Measurements from ENCODE around the gene LLGL2. TPM values are rescaled to one million over a fixed set of nuclear protein-coding genes. Genes with fewer than 3 reads are reported as not detected.

Gene LLGL2
- total RNA-seq, 6 experiments from 2014 or later, result 0.14 to 0.55 (median 0.46) TPM

GRCh38 chr17:75540923-75541503 is 15.5 kb downstream of the LLGL2 start:
- no peak for TF ChIP-seq CTCF (IDR thresholded peaks at IDR 0.05)
- no peak overlapping the region for H3K27ac Mint-ChIP-seq
- H3K27me3 Mint-ChIP-seq (ENCODE audit: insufficient read depth), result peaks cover 46% of the 10 kb centered on the region
- no peaks in the 10 kb centered on the region for H3K9me3 Mint-ChIP-seq
- H3K4me3 Mint-ChIP-seq, result no peak overlapping the region
- H3K4me1 Mint-ChIP-seq (ENCODE audit: low read depth), result no peaks in the 10 kb centered on the region
- H3K36me3 Mint-ChIP-seq (ENCODE audit: low read depth), result no peaks in the 10 kb centered on the region
- no peak for DNase-seq

- Mint-ChIP-seq H3K4me3 (no peak overlapping the region), H3K4me1 (ENCODE audit: low read depth) (no peaks in the 10 kb centered on the region), H3K36me3 (ENCODE audit: low read depth) (no peaks in the 10 kb centered on the region), H3K9me3 (no peaks in the 10 kb centered on the region), H3K27ac (no peak overlapping the region), H3K27me3 (ENCODE audit: insufficient read depth) (peaks cover 44% of the 10 kb centered on the region)
- no peak for TF ChIP-seq CTCF (IDR thresholded peaks at IDR 0.05)
- no peak for DNase-seq
Observed at GRCh38 chr17:75542229-75542628, 16.7 kb downstream of the LLGL2 start.

GRCh38 chr17:75542728-75543336 is 17.3 kb downstream of the LLGL2 start:
- Mint-ChIP-seq H3K27me3 (ENCODE audit: insufficient read depth) (peaks cover 45% of the 10 kb centered on the region), H3K4me3 (no peak overlapping the region), H3K4me1 (ENCODE audit: low read depth) (no peaks in the 10 kb centered on the region), H3K9me3 (no peaks in the 10 kb centered on the region), H3K36me3 (ENCODE audit: low read depth) (no peaks in the 10 kb centered on the region), H3K27ac (no peak overlapping the region)
- DNase-seq, result no peak
- TF ChIP-seq CTCF (IDR thresholded peaks at IDR 0.05), result no peak

- no peak overlapping the region for H3K4me3 Mint-ChIP-seq
- no peaks in the 10 kb centered on the region for H3K36me3 Mint-ChIP-seq (ENCODE audit: low read depth)
Observed at GRCh38 chr17:75544250-75544649, 18.8 kb downstream of the LLGL2 start.

GRCh38 chr17:75546181-75546580 is 20.7 kb downstream of the LLGL2 start:
- no peak for DNase-seq
- no peak for TF ChIP-seq CTCF (IDR thresholded peaks at IDR 0.05)
- no peak overlapping the region for H3K4me3 Mint-ChIP-seq
- H3K27me3 Mint-ChIP-seq (ENCODE audit: insufficient read depth), result peaks cover 36% of the 10 kb centered on the region
- H3K27ac Mint-ChIP-seq, result no peak overlapping the region
- H3K4me1 Mint-ChIP-seq (ENCODE audit: low read depth), result no peaks in the 10 kb centered on the region
- H3K9me3 Mint-ChIP-seq, result no peaks in the 10 kb centered on the region
- no peaks in the 10 kb centered on the region for H3K36me3 Mint-ChIP-seq (ENCODE audit: low read depth)

More at GRCh38 chr17:75544250-75544649, 18.8 kb downstream of the LLGL2 start:
- Mint-ChIP-seq H3K9me3 (no peaks in the 10 kb centered on the region), H3K27ac (no peak overlapping the region), H3K27me3 (ENCODE audit: insufficient read depth) (peaks cover 38% of the 10 kb centered on the region), H3K4me1 (ENCODE audit: low read depth) (no peaks in the 10 kb centered on the region)
- no peak for TF ChIP-seq CTCF (IDR thresholded peaks at IDR 0.05)
- no peak for DNase-seq

Data from HFFc6 (cell line).